Measurements from ENCODE around the gene LRRTM3.

Gene LRRTM3

DNA sequence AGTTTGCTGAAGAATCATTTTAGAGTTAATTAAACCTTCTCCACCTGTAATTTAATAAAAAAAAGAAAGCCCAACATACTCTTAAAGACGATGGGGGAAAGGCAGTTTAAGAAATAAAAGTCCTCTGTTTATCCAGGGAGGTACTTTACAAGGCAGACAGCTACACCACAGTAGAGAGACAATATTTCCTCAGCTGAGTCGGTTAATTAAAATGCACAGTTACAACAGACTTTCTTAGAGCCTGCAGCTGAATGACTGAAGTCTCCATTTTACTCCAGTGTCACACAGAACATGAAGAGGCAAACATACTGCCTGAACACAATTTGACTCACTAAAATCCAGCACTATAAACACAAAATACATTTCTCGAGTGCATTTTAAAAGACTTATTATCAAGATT is 15.1 kb downstream of the LRRTM3 start:
- DNase-seq = no peak

DNA sequence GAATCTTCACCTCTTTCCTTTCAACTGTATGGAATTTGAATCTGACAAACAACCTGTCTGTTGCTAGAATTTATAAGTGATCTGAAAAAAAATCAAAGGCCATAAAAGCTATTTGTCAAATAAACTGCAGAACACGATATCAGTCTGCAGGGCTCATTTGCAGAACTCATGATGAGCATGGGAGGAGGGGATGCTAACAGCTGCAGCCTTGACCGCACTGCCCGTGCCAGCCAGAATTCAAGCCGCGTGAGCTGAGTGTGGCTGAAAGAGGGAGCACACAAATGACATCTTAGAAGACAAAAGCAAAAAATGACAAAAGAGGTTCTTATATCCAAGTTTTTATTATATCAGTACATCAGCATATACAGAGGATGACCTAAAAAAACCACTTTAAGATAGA is 15.7 kb downstream of the LRRTM3 start:
- no peak for DNase-seq

DNA sequence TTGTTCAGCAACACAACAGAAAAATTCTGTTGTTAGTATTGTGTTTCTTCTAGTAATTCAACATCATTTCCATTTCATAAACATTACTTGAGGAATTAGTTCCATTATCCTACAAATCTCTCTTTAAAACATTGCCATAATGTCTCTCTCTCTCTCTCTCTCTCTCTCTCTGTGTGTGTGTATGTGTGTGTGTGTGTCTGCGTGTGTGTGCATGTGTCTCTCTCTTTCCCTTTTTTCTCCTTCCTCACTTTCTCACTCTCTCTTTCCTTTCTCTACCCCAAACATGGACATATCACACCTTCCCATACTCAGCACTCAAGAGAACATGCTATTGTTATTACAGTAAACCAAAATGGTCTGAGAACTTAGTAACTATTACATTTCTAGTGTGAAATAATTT is 16.6 kb downstream of the LRRTM3 start:
- no peak for DNase-seq

DNA sequence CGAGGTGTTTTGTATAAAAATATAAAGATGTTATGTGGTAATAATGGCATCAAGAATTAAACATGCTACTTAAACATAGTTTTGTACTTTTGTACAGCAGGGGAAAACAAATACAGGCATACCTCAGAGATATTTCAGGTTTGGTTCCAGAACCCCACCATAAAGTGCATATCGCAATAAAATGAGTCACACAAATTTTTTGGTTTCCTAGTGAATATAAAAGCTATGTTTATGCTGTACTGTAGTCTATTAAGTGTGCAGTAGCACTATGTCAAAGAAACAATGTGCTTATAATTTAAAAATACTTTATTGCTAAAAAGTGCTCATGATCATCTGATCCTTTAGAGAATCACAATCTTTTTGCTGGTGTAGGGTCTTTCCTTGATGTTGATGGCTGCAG is 17.8 kb downstream of the LRRTM3 start:
- no peak for DNase-seq

DNA sequence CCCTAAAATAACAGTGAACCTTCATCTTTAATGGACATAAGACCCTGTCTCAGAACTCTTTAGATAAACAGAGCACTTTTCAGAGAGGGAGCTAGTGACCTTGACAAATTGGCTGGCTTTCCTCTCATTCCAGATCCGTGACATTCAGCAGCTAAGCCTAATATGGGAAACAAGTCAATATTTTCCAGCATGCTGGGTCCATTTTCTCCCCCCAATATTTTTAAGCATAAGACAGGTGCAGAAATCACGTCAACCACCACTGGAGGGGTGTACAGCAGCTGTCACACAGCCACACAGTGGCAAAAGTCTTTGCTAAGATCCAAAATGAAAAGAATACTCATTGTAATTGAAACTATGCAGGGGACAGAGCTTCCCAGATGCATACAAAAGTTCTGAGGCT is 26.1 kb downstream of the LRRTM3 start:
- no peak for DNase-seq

DNA sequence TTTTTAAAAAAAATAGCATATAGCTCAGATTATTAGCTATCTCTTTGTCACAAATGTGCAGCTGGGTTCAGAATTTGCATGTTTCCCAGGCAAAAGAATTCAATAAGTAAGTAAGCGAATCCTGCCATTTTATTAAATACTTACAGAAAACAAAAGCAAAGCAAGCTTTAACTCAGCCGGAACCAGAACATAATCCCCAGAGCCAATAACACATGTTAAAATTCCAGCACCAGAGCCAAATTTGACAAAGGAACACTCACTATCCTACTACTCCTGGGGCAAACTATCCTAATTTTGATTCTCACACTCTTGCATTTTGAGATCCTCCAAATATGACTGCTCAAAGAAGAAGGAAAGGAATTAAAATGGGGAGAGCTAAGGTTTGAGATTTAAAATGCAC is 32.6 kb downstream of the LRRTM3 start:
- no peak for DNase-seq

DNA sequence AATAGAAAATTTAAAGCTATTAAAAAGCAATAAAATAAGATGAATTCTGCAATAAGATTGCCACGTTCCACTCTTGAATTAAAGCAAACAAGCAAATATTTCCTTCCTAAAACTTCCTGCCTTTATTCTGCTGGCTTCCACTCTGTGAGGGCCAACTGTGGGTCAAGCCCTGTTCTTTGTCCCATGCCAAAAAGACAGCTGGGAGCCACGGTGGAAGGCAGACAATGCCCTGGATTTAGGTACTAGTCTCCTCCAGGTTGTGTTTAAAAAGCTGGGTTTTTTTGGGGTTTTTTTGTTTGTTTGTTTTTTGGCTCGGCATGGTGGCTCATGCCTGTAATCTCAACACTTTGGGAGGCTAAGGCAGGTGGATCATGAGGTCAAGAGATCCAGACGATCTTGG is 39.1 kb downstream of the LRRTM3 start:
- no peak for DNase-seq

DNA sequence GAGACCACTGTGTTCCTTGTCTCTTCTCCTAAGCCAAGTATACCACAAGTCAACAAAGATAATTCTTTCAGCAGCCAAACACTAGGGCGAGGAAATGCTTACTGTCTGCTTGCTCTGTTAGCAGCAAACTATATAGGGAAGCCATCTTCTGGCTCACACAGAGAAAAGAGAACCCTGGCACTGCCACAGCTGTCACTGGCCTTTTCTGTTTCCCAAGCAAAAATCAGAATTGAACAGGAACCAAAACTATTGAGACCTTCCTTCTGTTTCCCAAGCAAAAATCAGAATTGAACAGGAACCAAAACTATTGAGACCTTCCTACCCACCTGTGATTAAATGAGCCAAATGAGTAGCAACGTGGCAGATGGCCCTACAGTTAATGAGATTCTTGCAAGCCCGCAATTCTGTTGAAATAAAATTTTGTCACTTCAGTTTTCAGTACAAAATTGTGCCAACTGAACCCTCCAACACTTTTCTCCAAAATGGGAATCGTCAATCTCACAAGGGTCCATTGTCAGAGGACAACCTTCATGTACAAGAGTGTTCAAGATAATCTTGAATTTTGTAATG is 54.5 kb downstream of the LRRTM3 start:
- no peak for DNase-seq

DNA sequence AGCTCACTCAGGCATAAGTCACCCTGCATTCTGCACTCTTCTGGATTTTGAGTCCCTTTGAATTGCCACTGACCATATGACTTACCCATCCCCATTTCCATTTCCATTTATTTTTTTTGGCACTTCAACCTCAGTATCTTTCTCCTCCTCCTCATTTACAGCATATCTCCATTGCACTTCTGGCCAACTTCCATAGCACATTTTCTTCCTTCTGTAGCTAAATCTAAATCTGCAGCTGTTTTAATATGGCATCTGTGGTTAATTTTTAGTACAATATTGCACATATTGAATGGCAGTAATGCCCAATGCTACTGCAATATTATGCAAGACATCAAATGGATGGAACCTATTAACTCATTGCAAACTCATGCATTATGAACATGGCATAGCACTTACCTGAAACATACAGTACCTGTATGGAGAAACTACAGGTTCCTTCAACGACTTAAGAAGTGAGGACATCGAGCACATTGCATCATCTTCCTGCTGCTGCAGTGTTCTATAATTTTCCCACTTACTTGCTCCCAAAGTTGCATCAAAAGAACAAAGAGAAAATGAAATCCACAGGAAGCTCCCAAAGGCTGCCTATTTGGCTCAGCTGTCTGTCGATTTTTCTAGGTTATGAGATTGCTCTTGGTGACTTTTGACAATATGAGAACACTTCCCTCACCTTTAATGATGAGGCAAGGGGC is 55.7 kb downstream of the LRRTM3 start:
- no peak for DNase-seq

DNA sequence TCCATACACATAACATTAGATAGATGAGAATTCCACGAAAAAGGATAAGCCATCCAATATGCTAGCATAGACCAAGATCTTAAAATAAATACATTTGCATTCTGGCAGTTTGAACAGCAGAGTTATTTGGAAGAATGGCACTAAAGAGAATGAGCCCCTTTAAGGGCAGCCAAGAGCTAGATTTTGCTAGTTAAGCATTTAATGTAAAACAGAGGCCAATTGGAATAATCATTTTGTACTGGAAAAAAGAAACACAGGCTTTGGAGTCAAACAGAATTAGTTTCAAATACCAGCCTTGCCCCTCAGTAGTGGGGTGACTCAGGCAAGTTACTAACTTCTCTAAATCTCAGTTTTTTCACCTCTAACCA is 56.2 kb downstream of the LRRTM3 start:
- DNase-seq = no peak

DNA sequence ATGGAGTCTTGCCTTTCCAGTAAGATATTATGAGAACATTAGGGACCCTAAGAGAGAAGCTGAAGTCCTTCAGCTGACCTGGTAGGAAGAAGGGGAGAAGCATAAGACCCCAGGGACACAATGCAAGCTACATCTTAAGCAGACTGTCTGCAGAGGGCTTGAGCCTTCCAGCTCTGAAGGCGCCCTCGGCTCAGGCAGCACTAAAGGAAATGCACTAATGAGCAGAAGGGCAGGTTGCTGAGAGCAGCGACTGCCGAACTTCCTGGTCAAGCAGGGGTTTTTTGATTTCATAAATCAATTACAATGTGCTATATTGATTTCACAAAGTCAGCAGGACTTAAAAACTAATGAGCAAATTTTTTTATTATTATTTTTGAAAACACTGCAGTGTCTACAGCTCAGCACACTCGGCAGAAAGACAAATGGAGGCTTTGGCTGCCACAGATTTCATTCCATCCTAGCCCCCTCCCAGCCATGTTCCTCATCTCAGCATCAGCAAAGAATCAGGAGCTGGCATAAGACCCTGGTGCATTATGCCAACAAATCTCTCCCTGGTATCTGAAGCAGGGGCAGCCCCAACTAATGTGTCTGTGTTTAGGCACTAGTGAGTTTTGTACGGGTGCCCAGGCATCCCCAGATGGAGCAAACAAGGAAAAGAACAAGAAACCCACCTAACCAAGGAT is 57.1 kb downstream of the LRRTM3 start:
- DNase-seq = no peak

DNA sequence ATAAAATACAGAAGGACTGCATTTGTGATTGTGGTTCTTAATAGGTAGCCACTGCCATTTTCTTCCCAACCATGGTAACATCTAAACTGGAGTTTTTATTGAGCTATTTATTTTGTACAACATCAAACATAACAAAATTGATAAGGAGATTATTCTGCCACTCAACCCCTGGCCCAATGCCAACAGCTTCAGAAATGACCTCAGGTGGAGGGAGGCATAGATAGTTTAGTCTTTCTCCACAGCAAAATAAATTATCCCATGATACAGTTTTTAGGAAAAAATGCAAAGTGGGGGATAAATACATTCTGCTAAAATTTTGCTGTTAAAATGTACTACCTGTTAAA is 57.6 kb downstream of the LRRTM3 start:
- DNase-seq = no peak

DNA sequence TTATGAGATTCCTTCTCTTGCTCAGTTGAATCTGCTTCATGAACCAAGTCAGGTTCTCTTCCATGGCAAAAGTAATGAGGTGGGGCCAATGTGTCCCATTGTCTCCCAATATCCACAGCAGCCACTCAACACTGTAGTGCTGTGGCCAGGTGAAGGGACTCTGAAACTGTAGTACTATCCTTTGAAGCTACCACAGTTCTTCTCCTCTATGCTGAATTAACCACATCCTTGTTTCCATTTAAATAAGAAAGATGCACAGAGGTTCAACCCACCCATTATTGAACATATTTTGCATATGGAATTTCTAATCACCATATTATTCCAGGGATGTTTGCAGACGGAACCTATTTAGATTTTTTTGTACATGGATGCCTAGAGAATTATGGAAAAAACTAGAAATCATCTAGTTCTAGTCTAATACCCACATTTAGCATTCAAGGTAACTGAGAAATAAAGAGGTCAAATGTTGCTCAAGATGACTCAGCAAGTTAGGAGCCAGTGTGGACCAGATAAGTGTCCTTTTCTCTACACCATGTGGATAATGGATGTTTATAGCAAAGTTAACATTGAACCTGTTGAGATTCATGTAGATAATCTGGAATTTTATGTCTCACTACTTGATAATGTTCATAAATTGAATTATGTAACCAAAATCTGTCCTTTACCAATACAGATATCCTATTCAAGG is 64.5 kb downstream of the LRRTM3 start:
- no peak for DNase-seq

DNA sequence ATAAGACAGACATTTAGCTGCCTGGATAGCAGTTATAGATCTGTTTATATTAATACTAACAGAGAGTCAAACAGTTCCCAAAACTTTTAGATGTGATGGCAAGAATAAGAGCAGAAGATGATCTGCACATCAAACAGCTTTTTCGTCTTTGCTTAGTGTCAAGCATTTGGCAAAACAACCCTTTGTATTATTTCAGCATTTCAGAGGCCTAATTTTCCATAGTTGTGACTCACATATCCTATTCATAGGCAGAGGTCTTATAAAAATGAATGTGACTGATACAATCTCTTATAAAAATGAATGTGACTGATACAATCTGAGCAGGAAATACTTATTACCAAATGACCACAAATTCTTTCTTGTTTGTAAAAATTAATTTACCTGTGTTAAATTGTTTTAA is 71.2 kb downstream of the LRRTM3 start:
- no peak for DNase-seq

DNA sequence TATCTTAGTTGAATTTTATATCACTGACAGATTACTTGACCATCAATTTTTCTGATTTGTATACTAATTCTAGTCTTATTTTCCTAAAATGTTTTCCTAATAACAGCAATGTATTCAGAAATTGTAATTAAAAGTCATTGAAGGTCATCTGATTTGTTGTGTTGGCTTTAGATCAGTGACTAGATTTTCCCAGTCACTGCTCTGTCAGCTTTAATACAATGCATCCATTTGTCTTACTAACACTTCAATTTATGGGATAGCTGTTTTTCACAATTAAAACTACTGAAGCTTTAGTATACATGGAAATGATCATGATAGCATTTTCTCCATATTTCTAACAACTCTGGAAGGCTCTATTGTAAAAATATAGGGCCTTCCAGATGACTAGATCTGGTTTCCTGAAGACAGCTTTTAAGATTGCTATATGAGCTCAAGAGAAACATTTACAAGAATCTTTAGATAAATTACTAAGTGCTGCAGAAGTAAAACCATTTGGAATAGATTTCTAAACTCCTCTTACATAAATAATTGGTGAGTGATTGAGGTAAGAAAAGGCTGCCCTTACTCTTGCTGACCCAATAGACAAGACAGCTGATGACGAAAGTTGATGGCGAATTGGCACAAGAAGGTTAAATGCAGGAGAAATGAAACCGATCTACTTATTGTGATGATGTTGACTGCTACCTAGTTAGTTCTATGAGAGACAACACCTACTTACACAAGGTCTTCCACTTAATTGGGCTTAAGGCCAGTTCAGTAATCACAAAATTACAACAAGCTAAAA is 74.1 kb downstream of the LRRTM3 start:
- DNase-seq = no peak

DNA sequence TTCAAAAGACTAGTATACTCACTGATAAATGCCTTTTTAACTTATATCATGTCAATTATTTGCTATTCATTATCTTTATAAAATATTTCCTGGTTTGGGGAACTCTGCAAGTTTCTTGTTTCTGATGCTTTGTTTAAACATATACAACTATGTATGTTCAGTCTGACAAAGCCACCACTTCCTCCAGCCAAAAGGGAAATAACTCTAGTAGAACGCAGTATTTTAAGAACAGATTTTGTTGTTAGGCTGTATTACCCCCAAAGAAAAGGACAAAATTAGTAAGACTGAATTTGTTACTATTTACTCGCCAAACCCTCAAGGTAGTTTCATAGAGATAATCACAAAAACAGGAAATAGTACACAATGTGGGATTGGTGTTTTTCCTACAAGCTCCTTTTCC is 78.9 kb downstream of the LRRTM3 start:
- no peak for DNase-seq

DNA sequence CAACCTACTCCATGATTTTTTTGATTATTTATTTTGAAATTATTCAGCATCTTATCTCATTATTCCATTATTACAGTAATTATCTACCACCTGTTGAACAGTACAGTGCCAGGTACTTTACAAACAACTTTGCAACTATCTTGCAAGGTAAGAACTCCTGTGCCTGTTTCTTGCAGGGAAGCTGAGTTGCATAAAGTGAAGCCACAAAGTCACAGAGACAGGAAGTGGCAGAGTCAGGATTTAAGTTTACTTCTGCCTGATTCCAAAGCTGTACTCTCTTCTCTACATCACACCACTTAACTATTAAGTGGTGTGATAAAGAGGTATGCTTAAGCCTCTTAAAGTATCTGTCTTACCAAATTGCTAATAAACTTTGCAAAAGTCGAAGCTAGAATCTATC is 80.1 kb downstream of the LRRTM3 start:
- DNase-seq = no peak

DNA sequence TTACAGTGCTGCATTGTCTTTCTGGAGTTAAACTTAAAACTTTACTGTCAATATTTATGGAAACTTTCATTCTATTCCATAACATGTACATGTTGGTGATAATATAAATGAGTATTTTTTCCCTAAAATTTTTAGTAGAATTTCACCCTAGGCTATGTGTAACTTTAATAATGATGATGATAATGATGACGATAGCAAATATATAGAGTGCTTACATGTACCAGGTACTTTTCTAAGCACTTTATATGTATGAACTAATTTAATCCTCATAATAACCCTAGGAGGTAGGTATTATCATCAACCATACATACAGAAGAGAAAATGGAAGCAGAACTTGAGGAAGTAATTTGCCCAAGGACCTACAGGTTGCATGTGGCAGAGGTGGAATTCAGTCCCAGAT is 85.6 kb downstream of the LRRTM3 start:
- no peak for DNase-seq

DNA sequence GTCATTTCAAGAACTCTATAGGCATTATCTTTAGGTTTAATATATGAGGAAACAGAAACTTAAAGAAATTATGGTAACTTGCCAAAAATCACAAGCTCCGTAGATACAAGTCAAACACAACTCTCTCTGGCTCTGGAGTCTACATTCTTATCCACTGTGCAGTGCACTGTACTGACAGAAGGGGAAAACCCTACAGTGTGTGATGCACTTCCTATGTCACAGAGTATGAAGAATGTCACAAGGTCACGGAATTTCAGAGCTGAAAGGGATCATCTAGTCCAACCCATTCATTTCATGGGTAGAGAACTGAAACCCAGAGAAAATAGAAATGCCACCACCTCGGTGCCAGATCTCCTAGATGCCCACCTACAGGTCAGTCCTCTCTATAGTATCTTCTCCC is 86.1 kb downstream of the LRRTM3 start:
- DNase-seq = no peak

DNA sequence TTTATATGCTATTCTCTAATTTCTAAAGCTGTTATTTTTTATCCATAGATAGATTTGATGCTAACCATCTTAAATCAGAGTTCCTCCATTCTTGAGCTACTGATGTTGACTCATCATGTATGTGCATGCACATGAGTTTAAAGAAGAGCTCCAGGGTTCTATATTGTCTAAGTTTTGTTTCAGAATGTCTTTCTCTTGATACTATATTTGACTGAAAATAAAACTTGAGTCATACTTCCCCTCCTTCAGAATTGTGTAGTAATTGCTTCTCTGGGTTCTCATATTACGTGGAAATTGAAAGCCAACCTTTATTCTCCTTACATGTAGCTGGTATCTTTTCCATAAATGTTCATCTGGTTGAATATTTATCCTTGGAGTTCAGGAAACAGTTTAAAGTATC is 89.4 kb downstream of the LRRTM3 start:
- peak; percentile 7 for DNase-seq

DNA sequence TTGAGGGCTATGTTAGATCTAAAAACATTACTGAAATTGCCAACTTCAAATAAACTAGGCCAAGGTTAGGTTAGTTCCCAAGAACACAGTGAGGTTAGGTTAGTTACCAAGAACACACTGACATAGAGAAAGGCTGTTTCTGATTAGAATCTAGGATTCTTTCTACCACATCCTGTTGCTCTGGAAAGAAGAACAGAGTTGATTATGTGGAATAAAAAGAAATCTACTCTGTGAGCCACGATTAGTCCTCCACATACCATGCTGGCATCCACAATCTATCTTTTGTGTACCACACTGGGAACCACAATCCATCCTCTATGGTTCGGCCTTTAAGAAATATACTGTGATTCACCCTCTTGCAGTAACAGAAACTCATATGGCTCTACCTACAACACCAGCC is 91.4 kb downstream of the LRRTM3 start:
- no peak for DNase-seq

DNA sequence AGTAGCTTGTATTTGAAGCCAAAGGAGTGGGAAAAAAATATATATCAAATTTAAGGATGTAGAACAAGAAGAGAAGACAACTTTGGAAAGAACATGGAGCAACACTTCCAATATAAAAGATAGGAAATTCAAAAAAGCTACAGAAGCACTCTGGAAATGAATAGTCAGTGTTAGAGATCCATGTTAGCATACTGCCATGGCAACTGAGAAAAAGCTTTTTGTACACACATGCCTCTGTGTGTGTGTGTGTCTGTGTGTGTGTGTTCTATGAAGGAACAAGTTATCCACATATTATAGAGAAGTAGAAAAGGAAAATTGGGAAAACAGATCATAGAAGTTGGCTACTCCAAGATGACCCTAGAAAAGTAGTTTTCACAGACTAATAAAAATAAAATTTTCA is 96.3 kb downstream of the LRRTM3 start:
- DNase-seq = no peak

DNA sequence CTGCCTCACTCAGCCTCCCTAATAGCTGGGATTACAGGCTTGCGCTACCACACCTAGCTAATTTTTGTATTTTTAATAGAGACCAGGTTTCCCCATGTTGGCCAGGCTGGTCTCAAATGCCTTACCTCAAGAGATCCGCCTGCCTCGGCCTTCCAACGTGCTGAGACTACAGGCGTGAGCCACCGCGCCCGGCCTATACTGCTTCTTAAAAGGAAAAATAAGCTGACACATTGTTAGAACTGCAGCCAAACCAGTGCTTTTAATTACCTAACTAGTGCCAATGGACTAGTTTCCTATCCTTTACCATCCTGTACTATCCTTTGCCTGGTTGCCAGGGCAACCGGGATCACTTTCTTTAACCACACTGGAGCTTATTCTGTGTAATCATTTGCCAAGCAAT is 108.0 kb downstream of the LRRTM3 start:
- no peak for DNase-seq

DNA sequence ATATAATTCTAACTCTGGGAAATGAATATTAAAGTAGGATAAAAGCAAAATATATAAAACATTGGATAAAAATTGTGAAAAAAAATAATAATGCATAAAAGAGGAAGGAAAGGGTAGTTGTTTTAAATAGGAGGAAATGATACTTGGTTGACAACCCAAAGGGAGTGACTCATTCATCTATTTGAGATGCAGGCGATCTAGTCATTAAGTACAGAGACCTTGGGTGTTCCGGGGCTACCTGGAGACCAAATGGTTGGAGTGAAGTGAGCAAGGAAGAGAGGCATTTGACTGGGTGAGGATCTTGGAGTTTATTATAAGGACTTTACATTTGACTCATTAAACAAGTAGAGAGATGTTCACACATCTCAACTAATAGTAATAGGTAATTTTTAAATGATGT is 111.0 kb downstream of the LRRTM3 start:
- DNase-seq = no peak

Data from fibroblast of skin of right quadriceps (primary cell).